HepG2 (cell line): ENCODE data around the gene MTOR. TPM values are rescaled to one million over a fixed set of nuclear protein-coding genes. Genes with fewer than 3 reads are reported as not detected.

Experiments used
- ATAC-seq: fragments of 200-7000 bp; cut with Tn5 transposase; 3 replicates; pipeline ENCODE4 v1.9.1; 2020; ENCODE audit warnings: mild to moderate bottlenecking, moderate library complexity
- BruUV-seq: library from RNA; stranded (reverse); fragments of 400-500 nt; replicated peaks from 2 replicates; lab custom pipeline; 2021; lab: Mats Ljungman, UMichigan
- CTCF ChIA-PET: fragments of 300-600 bp; formaldehyde crosslinking; extraction: SDS; loops from one replicate; lab custom pipeline; 2021; ENCODE audit warnings: low total read pairs, inconsistent platforms, low intra/inter-chr PET ratio; lab: Yijun Ruan, JAX
- POLR2A ChIA-PET: fragments of 350-600 bp; sonication (Branson Sonifier 250); formaldehyde crosslinking; loops from one replicate; lab custom pipeline; 2020; ENCODE audit warnings: antibody characterized with exemption, inconsistent platforms; lab: Yijun Ruan, JAX
- DNase-seq: peaks from one replicate; pipeline ENCODE4 v3.0.0-alpha.2; 2015; ENCODE audit warnings: low spot score
- FAIRE-seq: peaks from 3 replicates; lab custom pipeline; 2011; peaks lifted over from hg19 to GRCh38; lab: Jason Lieb, UNC
- H2AFZ ChIP-seq: one replicate; pipeline ENCODE4 v1.6.1; 2011; ENCODE audit warnings: low read length, inconsistent platforms
- H3K27ac ChIP-seq: fragments of 300-600 bp; 3 replicates; pipeline ENCODE4 v1.8.0; 2011; ENCODE audit warnings: mixed run types, mild to moderate bottlenecking, mixed read lengths, low read length, inconsistent platforms; ENCODE audit not compliant: insufficient read depth; ENCODE audit errors: extremely low read length
- H3K27me3 ChIP-seq, 2 experiments: fragments of 200-600 bp in 1 of 2; 2 replicates in 1 of 2; 3 replicates in 1 of 2; pipeline versions ENCODE4 v1.6.0 to v1.8.0; 2011; ENCODE audit warnings: low read length in 2 of 2, mild to moderate bottlenecking in 2 of 2, moderate library complexity in 2 of 2, inconsistent platforms in 1 of 2; ENCODE audit not compliant: insufficient read depth in 2 of 2, control insufficient read depth in 1 of 2
- H3K36me3 ChIP-seq, 2 experiments: fragments of 200-600 bp in 1 of 2; replicated peaks in 1 of 2; 2 replicates in 1 of 2; 3 replicates in 1 of 2; pipeline versions ENCODE4 v1.5.1 to v1.8.0; 2011; ENCODE audit warnings: low read length in 2 of 2, inconsistent platforms in 1 of 2; ENCODE audit not compliant: insufficient read depth in 2 of 2, control insufficient read depth in 1 of 2
- H3K4me1 ChIP-seq: 2 replicates; pipeline ENCODE4 v1.5.1; 2012; ENCODE audit warnings: low read length, inconsistent platforms; ENCODE audit not compliant: insufficient read depth
- H3K4me2 ChIP-seq: 2 replicates; pipeline ENCODE4 v1.6.0; 2011; ENCODE audit warnings: low read depth, low read length, inconsistent platforms
- H3K4me3 ChIP-seq, 3 experiments: fragments of 200-600 bp in 1 of 3; sonication (generic), shearing (Covaris generic) in 1 of 3; replicated peaks in 1 of 3; 2 replicates each; pipeline ENCODE4 v1.5.1; 2011 to 2016; ENCODE audit warnings: low read length in 3 of 3, inconsistent platforms in 2 of 3, low read depth in 2 of 3, mild to moderate bottlenecking in 2 of 3, control low read depth in 1 of 3, mixed read lengths in 1 of 3; ENCODE audit not compliant: insufficient read depth in 1 of 3
- H3K79me2 ChIP-seq: one replicate; pipeline ENCODE4 v1.6.1; 2011; ENCODE audit warnings: low read length, inconsistent platforms; ENCODE audit not compliant: insufficient read depth
- H3K9ac ChIP-seq: 2 replicates; pipeline ENCODE4 v1.6.0; 2011; ENCODE audit warnings: mild to moderate bottlenecking, low read depth, low read length, inconsistent platforms; ENCODE audit not compliant: insufficient read depth
- H3K9me3 ChIP-seq: 2 replicates; pipeline ENCODE4 v1.5.1; 2012; ENCODE audit warnings: mild to moderate bottlenecking, low read length
- H4K20me1 ChIP-seq: 2 replicates; pipeline ENCODE4 v1.6.0; 2011; ENCODE audit warnings: inconsistent platforms, mild to moderate bottlenecking, low read length, moderate library complexity; ENCODE audit not compliant: insufficient read depth
- AHR ChIP-seq: IDR thresholded peaks from 2 replicates; pipeline ENCODE4 v1.6.1; 2018; ENCODE audit warnings: missing genetic modification reagents, missing compliant biosample characterization
- ELF3 ChIP-seq: IDR thresholded peaks from 2 replicates; pipeline ENCODE4 v1.6.1; 2016; ENCODE audit warnings: missing genetic modification reagents, missing compliant biosample characterization
- ERF ChIP-seq: IDR thresholded peaks from 2 replicates; pipeline ENCODE4 v1.6.1; 2018; ENCODE audit warnings: missing biosample characterization, missing genetic modification reagents
- HOXA9 ChIP-seq: sonication (generic); formaldehyde crosslinking; IDR thresholded peaks from 2 replicates; pipeline ENCODE4 v1.8.1; 2022; ENCODE audit warnings: missing genetic modification reagents, mild to moderate bottlenecking, moderate library complexity, borderline replicate concordance
- IKZF1 ChIP-seq: fragments of 450-650 bp; IDR thresholded peaks from 2 replicates; pipeline ENCODE4 v1.7.1; 2016
- KLF12 ChIP-seq: sonication (generic); formaldehyde crosslinking; IDR thresholded peaks from 2 replicates; pipeline ENCODE4 v1.4.0; 2020; ENCODE audit warnings: missing genetic modification reagents, borderline replicate concordance
- MLLT10 ChIP-seq: sonication (generic); formaldehyde crosslinking; IDR thresholded peaks from 2 replicates; pipeline ENCODE4 v1.4.0; 2020; ENCODE audit warnings: missing genetic modification reagents
- NFE2L1 ChIP-seq: sonication (generic); formaldehyde crosslinking; IDR thresholded peaks from 2 replicates; pipeline ENCODE4 v1.4.0; 2020; ENCODE audit warnings: missing genetic modification reagents, mild to moderate bottlenecking, borderline replicate concordance
- NFKBIZ ChIP-seq: IDR thresholded peaks from 2 replicates; pipeline ENCODE4 v1.6.1; 2018; ENCODE audit warnings: missing genetic modification reagents, missing compliant biosample characterization
- SAFB2 ChIP-seq: sonication (generic); formaldehyde crosslinking; IDR thresholded peaks from 2 replicates; pipeline ENCODE4 v1.5.1; 2020; ENCODE audit warnings: missing genetic modification reagents, low read depth, mild to moderate bottlenecking, borderline replicate concordance
- ZBTB3 ChIP-seq: sonication (generic); formaldehyde crosslinking; IDR thresholded peaks from 2 replicates; pipeline ENCODE4 v1.4.0; 2020; ENCODE audit warnings: low read depth, mild to moderate bottlenecking, moderate library complexity, missing genetic modification reagents, borderline replicate concordance
- ZFP62 ChIP-seq: sonication (generic); formaldehyde crosslinking; IDR thresholded peaks from 2 replicates; pipeline ENCODE4 v1.4.0; 2020; ENCODE audit warnings: missing genetic modification reagents
- ZFP82 ChIP-seq: sonication (generic); formaldehyde crosslinking; IDR thresholded peaks from 2 replicates; pipeline ENCODE4 v1.5.1; 2020; ENCODE audit warnings: mild to moderate bottlenecking, missing genetic modification reagents, borderline replicate concordance
- ZNF225 ChIP-seq: sonication (generic); formaldehyde crosslinking; IDR thresholded peaks from 2 replicates; pipeline ENCODE4 v1.4.0; 2020; ENCODE audit warnings: mild to moderate bottlenecking, missing genetic modification reagents
- ZNF24 ChIP-seq: fragments of 450-650 bp; IDR thresholded peaks from 2 replicates; pipeline ENCODE4 v1.6.1; 2017; ENCODE audit warnings: antibody characterized with exemption, mild to moderate bottlenecking
- ZNF263 ChIP-seq: sonication (generic); formaldehyde crosslinking; IDR thresholded peaks from 2 replicates; pipeline ENCODE4 v1.4.0; 2020; ENCODE audit warnings: missing genetic modification reagents
- WGBS: methylation state at CpG from one replicate; pipeline ENCODE4 v1.1.6; 2017; ENCODE audit warnings: low lambda C conversion rate; 5-methylcytosine and 5-hydroxymethylcytosine counted together
- in situ Hi-C: cut with HindIII; loops from 2 replicates; pipeline ENCODE4 v1.10.0; 2017; ENCODE audit warnings: low pct_unique_long_range_greater_than_20kb; ENCODE audit not compliant: extremely low pct_ligation_motif_present
- intact Hi-C: fragments of 100-400 bp; cut with micrococcal nuclease; formaldehyde crosslinking; loops from one replicate; pipeline ENCODE4 v1.10.0; 2022; ENCODE audit not compliant: unreplicated experiment
- polyA plus RNA-seq, 8 experiments: library from polyadenylated mRNA; depleted of rRNA in 3 of 8; stranded (reverse) in 7 of 8; unstranded in 1 of 8; fragments of >200 nt; fragmentation: Illumina TruSeq in 4 of 8; extraction: Trizol in 4 of 8; gene quantifications; 2 replicates each; pipeline versions ENCODE4 v1.2.1 to v1.2.3, GENCODE V29; 2011 to 2016; ENCODE audit warnings: low read depth in 4 of 8, missing spikeins in 1 of 8, mixed read lengths in 1 of 8; ENCODE audit not compliant: insufficient read depth in 1 of 8
- total RNA-seq, 5 experiments: library from RNA; depleted of rRNA; stranded (reverse); fragments of >200 nt; fragmentation: Illumina TruSeq; extraction: Trizol; gene quantifications; 2 replicates each; pipeline ENCODE4 v1.2.3, GENCODE V29; 2016; ENCODE audit warnings: low read depth in 1 of 5
- TF ChIP-seq, protein P1 (sequence below): sonication (generic); formaldehyde crosslinking; IDR thresholded peaks from 2 replicates; pipeline ENCODE4 v1.4.0; 2020; ENCODE audit warnings: mild to moderate bottlenecking, missing genetic modification reagents
- TF ChIP-seq, protein P2 (sequence below): sonication (generic); formaldehyde crosslinking; IDR thresholded peaks from 2 replicates; pipeline ENCODE4 v1.8.0; 2022; ENCODE audit warnings: missing genetic modification reagents, mild to moderate bottlenecking, inconsistent platforms, borderline replicate concordance

MTOR gene
- total and polyA plus RNA-seq, 2 of the 13 experiments (the other 11 are each of a cell fraction or from before 2014, with no cell fraction given) = 24.6 to 34.6 TPM

DNA sequence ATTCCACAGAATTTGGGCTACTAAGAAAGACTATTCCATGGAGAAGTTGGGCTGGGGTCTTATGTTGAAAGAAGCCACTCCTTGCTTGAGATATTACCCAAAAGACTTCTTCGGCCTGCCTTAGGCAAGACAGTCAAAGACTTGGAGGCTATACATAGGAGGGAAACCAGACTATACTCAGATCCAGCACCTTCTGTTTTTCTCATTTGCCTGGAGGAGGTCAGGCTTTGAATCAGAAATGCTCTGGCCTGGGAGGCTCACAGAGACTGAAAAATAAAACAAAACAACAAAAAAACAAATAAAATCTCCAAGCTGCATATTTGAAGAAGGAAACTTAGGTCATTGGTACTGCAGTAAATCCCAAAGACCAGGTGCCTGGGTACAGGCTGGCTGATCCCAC is 124.3 kb downstream of the MTOR start:
- Histone ChIP-seq H3K9me3 (no peaks in the 10 kb centered on the region), H3K36me3 (peaks cover 5 to 37% of the 10 kb centered on the region in 2 experiments; a peak in 4 of 5 replicates), H3K4me3 (no peak overlapping the region), H3K27ac (no peak overlapping the region), H4K20me1 (no peaks in the 10 kb centered on the region), H3K4me2 (no peak overlapping the region), H3K4me1 (no peaks in the 10 kb centered on the region), H3K79me2 (no peaks in the 10 kb centered on the region), H2AFZ (no peak overlapping the region), H3K9ac (no peak overlapping the region), H3K27me3 (no peaks in the 10 kb centered on the region)
- ChIA-PET POLR2A (no interaction called here), CTCF (no interaction called here)
- in situ Hi-C loops = no loop called here
- BruUV-seq = no TSS peak
- DNase-seq = no peak
- intact Hi-C loops = no loop called here
- WGBS = 100% methylated on average over 1 of the region's 1 CpG
- TF ChIP-seq HOXA9 (CRISPR knock-in tag) (no peak), NFE2L1 (CRISPR knock-in tag) (no peak), IKZF1 (no peak), ZFP82 (CRISPR knock-in tag) (no peak), SAFB2 (no peak), KLF12 (no peak)
- FAIRE-seq = no peak
- no peak for ATAC-seq

- no peak overlapping the region for H3K9ac ChIP-seq
- H3K36me3 ChIP-seq = peaks cover 8 to 57% of the 10 kb centered on the region in 2 experiments; a peak in 4 of 5 replicates
- intact Hi-C loops = no loop called here
- no peaks in the 10 kb centered on the region for H3K9me3 ChIP-seq
- DNase-seq = no peak
- no peak for TF ChIP-seq ERF (CRISPR knock-in tag)
- TF ChIP-seq, protein P1, sequence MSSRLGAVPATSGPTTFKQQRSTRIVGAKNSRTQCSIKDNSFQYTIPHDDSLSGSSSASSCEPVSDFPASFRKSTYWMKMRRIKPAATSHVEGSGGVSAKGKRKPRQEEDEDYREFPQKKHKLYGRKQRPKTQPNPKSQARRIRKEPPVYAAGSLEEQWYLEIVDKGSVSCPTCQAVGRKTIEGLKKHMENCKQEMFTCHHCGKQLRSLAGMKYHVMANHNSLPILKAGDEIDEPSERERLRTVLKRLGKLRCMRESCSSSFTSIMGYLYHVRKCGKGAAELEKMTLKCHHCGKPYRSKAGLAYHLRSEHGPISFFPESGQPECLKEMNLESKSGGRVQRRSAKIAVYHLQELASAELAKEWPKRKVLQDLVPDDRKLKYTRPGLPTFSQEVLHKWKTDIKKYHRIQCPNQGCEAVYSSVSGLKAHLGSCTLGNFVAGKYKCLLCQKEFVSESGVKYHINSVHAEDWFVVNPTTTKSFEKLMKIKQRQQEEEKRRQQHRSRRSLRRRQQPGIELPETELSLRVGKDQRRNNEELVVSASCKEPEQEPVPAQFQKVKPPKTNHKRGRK (CRISPR knock-in tag) = no peak
- no peak for TF ChIP-seq ZBTB3 (CRISPR knock-in tag)
- TF ChIP-seq, protein P2, sequence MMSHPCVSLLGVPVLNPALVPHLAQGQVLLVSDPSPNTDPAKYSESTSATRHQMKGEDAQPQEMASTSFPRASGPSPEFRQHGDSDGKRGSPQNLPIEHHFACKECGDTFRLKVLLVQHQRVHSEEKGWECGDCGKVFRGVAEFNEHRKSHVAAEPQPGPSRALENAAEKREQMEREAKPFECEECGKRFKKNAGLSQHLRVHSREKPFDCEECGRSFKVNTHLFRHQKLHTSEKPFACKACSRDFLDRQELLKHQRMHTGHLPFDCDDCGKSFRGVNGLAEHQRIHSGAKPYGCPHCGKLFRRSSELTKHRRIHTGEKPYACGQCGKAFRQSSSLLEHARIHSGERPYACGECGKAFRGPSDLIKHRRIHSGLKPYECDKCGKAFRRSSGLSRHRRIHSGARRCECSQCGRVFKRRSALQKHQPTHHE (CRISPR knock-in tag) = no peak
- no peak for TF ChIP-seq MLLT10 (CRISPR knock-in tag)
- no peak for TF ChIP-seq ZFP62 (CRISPR knock-in tag)
- no peak for TF ChIP-seq ZNF263 (CRISPR knock-in tag)
- no peak for TF ChIP-seq NFKBIZ (CRISPR knock-in tag)
- TF ChIP-seq AHR = no peak
- no peak for TF ChIP-seq ZNF24
- TF ChIP-seq ZNF225 (CRISPR knock-in tag) = no peak
- TF ChIP-seq ELF3 (CRISPR knock-in tag) = no peak
- H3K27me3 ChIP-seq = no peaks in the 10 kb centered on the region
- no peak overlapping the region for H2AFZ ChIP-seq
- H4K20me1 ChIP-seq = no peaks in the 10 kb centered on the region
- in situ Hi-C loops = no loop called here
- no peaks in the 10 kb centered on the region for H3K79me2 ChIP-seq
- H3K4me2 ChIP-seq = no peak overlapping the region
- ChIA-PET CTCF (no interaction called here), POLR2A (interaction anchor here (0.6 kb wide), 1 partner anchor 775 kb away, joined by 3 read pairs; no protein-coding TSS in a partner anchor)
- WGBS = 95% methylated on average over 5 of the region's 5 CpGs
- H3K4me3 ChIP-seq = no peak overlapping the region
- ATAC-seq = no peak
- FAIRE-seq = no peak
- H3K4me1 ChIP-seq = no peaks in the 10 kb centered on the region
- no peak overlapping the region for H3K27ac ChIP-seq
- BruUV-seq = no TSS peak
Observed at GRCh38 chr1:11134898-11135266, 127.5 kb downstream of the MTOR start.
